ENCODE data around the gene ERCC6L.
"Not testable (repeated sequence)": the region's sequence is repeated elsewhere in the genome, so short reads cannot be mapped to it uniquely, and the experiment has no call there.

The ERCC6L gene

DNA sequence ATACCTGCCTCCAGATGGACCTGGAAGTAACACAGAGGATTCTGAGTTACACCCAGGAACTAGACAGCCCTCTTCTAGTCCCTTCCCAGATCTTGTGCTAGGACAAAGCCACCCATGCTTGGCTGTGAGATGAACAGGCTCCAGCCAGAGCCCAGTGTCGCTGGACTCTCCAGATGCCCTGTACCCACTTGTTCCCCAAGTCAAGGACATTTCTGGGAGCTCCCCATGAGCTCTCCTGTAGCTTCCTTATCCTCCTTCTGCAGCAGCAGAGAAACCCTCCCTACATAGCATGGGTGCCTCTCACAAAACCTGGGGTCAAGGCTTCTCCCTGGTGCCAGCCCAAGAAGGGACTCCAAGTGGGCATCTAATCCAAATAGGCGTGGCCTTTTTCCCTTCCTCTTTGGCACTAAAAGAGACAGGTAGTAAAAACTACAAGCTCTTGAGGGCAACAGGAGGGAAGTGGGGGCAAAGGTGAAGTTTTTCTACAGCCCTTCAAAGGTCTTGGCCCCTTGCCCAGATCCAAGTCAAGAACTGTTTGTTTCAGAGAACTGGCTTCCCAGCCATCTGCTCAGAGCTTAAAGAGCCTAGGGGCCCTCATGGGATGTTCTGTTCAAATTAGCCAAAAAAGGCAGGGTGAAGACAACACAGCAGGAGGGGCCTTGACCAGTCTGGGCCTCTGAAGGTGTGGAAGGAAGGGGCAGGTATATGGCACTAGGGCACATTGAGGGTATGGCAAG, 8.5 kb upstream of the ERCC6L start:
- no peak for FAIRE-seq
- DNase-seq (ENCODE audit: insufficient read length), result no peak
- TF ChIP-seq TAF1 (IDR thresholded peaks at IDR 0.05; ENCODE audit: borderline replicate concordance, low read depth, low read length), result no peak
- TF ChIP-seq POLR2AphosphoS5 (IDR thresholded peaks at IDR 0.05; ENCODE audit: low read depth, low read length), result no peak
- TF ChIP-seq POLR2A (IDR thresholded peaks at IDR 0.05; ENCODE audit: low read depth, low read length), result no peak

DNA sequence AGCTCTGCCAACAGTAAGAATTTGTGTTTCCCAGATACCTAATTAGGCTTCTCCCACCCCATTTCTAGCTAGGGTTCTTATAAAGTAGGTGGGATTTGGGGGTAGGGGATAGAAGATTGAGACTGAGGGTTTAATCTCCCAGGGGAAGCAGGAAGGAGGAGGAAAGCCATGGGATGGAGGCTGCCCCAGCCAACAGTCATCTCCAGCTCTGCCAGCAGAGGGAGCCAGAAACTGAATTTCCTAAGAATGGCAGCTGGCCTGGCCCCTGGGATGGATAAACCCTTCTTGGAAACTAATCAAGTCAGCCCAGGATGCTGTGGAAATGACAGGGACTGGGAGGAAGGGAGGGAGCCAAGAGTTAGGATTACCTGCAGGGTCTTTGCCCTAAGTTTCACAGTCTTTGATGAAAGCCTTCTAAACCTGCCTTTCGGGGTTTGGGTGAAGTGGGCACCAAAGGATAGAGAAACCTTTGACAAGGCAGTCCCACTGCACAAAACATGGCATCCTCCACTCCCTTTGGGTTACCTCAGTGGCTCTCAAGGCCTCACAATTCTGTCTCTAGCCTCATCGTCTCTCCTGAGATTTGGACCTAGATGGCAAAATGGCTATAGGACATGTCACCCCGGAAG, 6.7 kb upstream of the ERCC6L start:
- TF ChIP-seq POLR2A (IDR thresholded peaks at IDR 0.05; ENCODE audit: low read depth, low read length) (no peak), TAF1 (IDR thresholded peaks at IDR 0.05; ENCODE audit: borderline replicate concordance, low read depth, low read length) (no peak), POLR2AphosphoS5 (IDR thresholded peaks at IDR 0.05; ENCODE audit: low read depth, low read length) (no peak)
- FAIRE-seq (peak; percentile 77), DNase-seq (ENCODE audit: insufficient read length) (peak; percentile 30)

DNA sequence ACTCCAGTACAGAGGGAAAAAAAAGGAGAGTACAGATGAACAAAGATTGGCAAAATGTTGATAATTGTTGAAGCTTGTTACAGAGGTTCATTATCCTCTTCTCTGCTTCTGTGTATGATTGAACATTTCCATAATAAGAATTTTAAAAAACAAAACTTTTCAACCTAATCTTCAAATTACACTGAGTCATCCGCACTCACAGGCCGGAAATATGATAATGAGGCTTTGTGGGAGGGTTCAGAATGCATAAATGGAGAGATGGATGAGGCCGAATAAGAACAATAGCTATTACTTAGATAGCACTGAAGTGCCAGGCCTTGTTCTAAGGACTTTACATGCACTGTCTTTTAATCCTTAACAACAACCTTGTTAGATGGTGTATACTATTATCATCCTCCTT, 4.6 kb upstream of the ERCC6L start:
- DNase-seq (ENCODE audit: insufficient read length) (no peak), FAIRE-seq (no peak)
- no peak for TF ChIP-seq POLR2A (IDR thresholded peaks at IDR 0.05; ENCODE audit: low read depth, low read length)
- no peak for TF ChIP-seq TAF1 (IDR thresholded peaks at IDR 0.05; ENCODE audit: borderline replicate concordance, low read depth, low read length)
- no peak for TF ChIP-seq POLR2AphosphoS5 (IDR thresholded peaks at IDR 0.05; ENCODE audit: low read depth, low read length)

GRCh38 chrX:72240976-72241375, 2.1 kb upstream of the ERCC6L start:
- TF ChIP-seq TAF1 (IDR thresholded peaks at IDR 0.05; ENCODE audit: borderline replicate concordance, low read depth, low read length) (no peak), POLR2AphosphoS5 (IDR thresholded peaks at IDR 0.05; ENCODE audit: low read depth, low read length) (no peak), POLR2A (IDR thresholded peaks at IDR 0.05; ENCODE audit: low read depth, low read length) (no peak)
- FAIRE-seq, result peak; percentile 14

DNA sequence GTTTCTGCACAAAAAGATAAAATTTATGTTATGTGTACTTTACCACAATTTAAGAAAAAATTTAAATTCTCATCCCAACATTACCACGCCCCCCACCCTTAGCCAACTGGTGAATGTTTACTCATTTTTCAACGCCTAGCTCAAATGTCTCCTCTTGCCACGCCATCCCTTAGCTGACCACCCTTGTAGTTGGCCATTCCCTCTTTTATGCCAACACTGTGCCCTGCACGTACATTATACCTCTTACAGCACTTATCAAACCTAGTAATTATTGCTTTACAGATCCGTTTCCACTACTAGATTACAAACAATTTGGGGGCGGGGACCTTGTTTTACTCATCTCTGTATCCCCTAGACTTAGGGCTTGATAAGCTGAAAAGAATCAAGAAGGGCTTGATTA, 644 bp downstream of the ERCC6L start:
- TF ChIP-seq TAF1 (IDR thresholded peaks at IDR 0.05; ENCODE audit: borderline replicate concordance, low read depth, low read length) (no peak), POLR2A (IDR thresholded peaks at IDR 0.05; ENCODE audit: low read depth, low read length) (no peak), POLR2AphosphoS5 (IDR thresholded peaks at IDR 0.05; ENCODE audit: low read depth, low read length) (no peak)

More at GRCh38 chrX:72240976-72241375, 2.1 kb upstream of the ERCC6L start:
- DNase-seq (ENCODE audit: insufficient read length), result no peak

GRCh38 chrX:72236841-72237240, 2.0 kb downstream of the ERCC6L start:
- no peak for FAIRE-seq
- DNase-seq (ENCODE audit: insufficient read length), result no peak
- TF ChIP-seq TAF1 (IDR thresholded peaks at IDR 0.05; ENCODE audit: borderline replicate concordance, low read depth, low read length), result no peak
- TF ChIP-seq POLR2AphosphoS5 (IDR thresholded peaks at IDR 0.05; ENCODE audit: low read depth, low read length), result no peak
- no peak for TF ChIP-seq POLR2A (IDR thresholded peaks at IDR 0.05; ENCODE audit: low read depth, low read length)

More for the DNA sequence above, 644 bp downstream of the ERCC6L start:
- FAIRE-seq (no peak), DNase-seq (ENCODE audit: insufficient read length) (no peak)

DNA sequence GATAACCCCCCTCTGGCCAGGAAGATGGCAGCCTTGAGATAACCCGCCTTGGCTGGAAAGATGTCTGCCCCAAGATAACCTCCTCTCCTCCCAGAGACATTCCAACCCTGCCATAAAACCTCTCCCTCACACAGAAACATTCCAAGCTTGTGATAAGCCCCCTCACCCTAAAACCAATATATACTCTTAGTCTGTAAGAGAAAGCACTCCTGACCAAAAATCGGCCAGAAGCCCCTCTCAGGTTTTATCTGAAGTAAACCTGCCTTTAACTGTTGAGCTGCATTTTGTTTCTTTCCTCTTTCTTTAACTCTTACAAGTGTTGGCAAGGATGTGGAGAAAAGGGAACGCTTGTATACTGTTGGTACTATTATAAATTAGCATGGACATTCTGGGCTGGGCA, 8.5 kb downstream of the ERCC6L start:
- DNase-seq (ENCODE audit: insufficient read length) (no peak), FAIRE-seq (no peak)
- TF ChIP-seq POLR2AphosphoS5 (IDR thresholded peaks at IDR 0.05; ENCODE audit: low read depth, low read length) (no peak), POLR2A (IDR thresholded peaks at IDR 0.05; ENCODE audit: low read depth, low read length) (no peak), TAF1 (IDR thresholded peaks at IDR 0.05; ENCODE audit: borderline replicate concordance, low read depth, low read length) (no peak)

DNA sequence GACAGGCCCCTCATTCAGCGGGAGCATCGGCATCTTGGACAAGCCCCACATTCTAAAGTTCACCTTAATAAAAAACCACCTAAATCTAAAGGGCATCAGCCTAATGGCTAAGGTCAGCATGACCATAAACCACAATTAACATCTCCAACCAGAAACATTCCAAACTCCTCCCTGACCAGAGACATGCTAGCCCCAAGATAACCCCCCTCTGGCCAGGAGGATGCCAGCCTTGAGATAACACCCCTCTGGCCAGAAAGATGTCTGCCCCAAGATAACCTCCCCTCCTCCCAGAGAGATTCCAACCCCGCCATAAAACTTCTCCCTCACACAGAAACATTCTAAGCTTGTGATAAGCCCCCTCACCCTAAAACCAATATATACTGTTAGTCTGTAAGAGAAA, 18.5 kb downstream of the ERCC6L start:
- DNase-seq (ENCODE audit: insufficient read length); FAIRE-seq: not testable (repeated sequence)

GRCh38 chrX:72216973-72217372, 21.9 kb downstream of the ERCC6L start:
- DNase-seq (ENCODE audit: insufficient read length) (no peak), FAIRE-seq (no peak)
- TF ChIP-seq TAF1 (IDR thresholded peaks at IDR 0.05; ENCODE audit: borderline replicate concordance, low read depth, low read length), result no peak
- TF ChIP-seq POLR2A (IDR thresholded peaks at IDR 0.05; ENCODE audit: low read depth, low read length), result no peak
- TF ChIP-seq POLR2AphosphoS5 (IDR thresholded peaks at IDR 0.05; ENCODE audit: low read depth, low read length), result no peak

DNA sequence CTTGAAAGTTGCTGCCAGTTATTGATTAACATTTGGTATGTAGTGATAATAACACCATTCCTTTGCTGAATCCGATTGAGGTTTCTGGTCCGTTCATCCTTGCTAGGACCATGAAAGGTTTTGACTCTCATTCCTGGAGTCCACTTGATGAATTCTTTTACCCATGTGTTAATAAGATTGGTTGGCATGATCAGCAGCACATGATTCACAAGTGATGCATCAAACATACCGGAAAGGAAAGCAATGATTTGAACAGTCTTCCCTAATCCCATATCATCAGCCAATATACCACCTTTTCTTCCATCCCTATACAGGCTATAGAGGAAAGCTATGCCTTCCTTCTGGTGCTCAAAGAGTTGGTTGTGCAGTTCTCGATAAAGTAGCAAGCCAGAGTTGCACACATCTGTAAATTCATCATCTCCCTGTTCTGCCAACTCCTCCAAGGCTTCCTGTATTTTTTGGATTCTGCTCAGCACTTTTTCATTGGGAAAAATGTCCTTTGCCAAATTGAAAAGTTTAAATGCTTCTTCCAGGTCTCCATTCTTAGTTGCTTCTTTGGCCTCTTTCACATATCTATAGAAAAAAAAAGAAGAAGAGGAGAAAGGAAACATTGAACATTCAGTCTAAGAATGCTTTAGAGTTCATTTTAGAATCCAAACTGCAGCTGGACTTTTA, 30.6 kb downstream of the ERCC6L start:
- no peak for FAIRE-seq
- DNase-seq (ENCODE audit: insufficient read length), result no peak
- no peak for TF ChIP-seq POLR2AphosphoS5 (IDR thresholded peaks at IDR 0.05; ENCODE audit: low read depth, low read length)
- no peak for TF ChIP-seq POLR2A (IDR thresholded peaks at IDR 0.05; ENCODE audit: low read depth, low read length)
- no peak for TF ChIP-seq TAF1 (IDR thresholded peaks at IDR 0.05; ENCODE audit: borderline replicate concordance, low read depth, low read length)

- FAIRE-seq, result peak; percentile 73
- no peak for TF ChIP-seq POLR2A (IDR thresholded peaks at IDR 0.05; ENCODE audit: low read depth, low read length)
- no peak for TF ChIP-seq TAF1 (IDR thresholded peaks at IDR 0.05; ENCODE audit: borderline replicate concordance, low read depth, low read length)
- no peak for TF ChIP-seq POLR2AphosphoS5 (IDR thresholded peaks at IDR 0.05; ENCODE audit: low read depth, low read length)
Measured at GRCh38 chrX:72207366-72207765, 31.5 kb downstream of the ERCC6L start.

GRCh38 chrX:72205706-72206105, 33.1 kb downstream of the ERCC6L start:
- TF ChIP-seq POLR2A (IDR thresholded peaks at IDR 0.05; ENCODE audit: low read depth, low read length) (no peak), TAF1 (IDR thresholded peaks at IDR 0.05; ENCODE audit: borderline replicate concordance, low read depth, low read length) (no peak), POLR2AphosphoS5 (IDR thresholded peaks at IDR 0.05; ENCODE audit: low read depth, low read length) (no peak)
- FAIRE-seq (no peak), DNase-seq (ENCODE audit: insufficient read length) (no peak)

More at GRCh38 chrX:72207366-72207765, 31.5 kb downstream of the ERCC6L start:
- no peak for DNase-seq (ENCODE audit: insufficient read length)

Data from GM12892 (cell line).